Kidney (tissue), 14 donors: Measurements from ENCODE around the gene VPS4B. TPM values are rescaled to one million over a fixed set of nuclear protein-coding genes. Genes with fewer than 3 reads are reported as not detected.

ENCODE experiments used
- DNase-seq, 5 donors: peaks; one replicate each; pipeline ENCODE4 v3.0.0-alpha.2; 2013 to 2020
- FAIRE-seq: peaks from 2 replicates; lab custom pipeline; 2012; peaks lifted over from hg19 to GRCh38; lab: Jason Lieb, UNC
- H3K27ac ChIP-seq, 2 donors: one replicate each; pipeline ENCODE4 v1.7.0; 2013; ENCODE audit warnings: low read depth in 2 of 2, low read length in 2 of 2, inconsistent platforms in 1 of 2
- H3K27me3 ChIP-seq: one replicate; pipeline ENCODE4 v1.7.1; 2013; ENCODE audit warnings: low read length, inconsistent platforms; ENCODE audit not compliant: control insufficient read depth, insufficient read depth
- H3K36me3 ChIP-seq, 3 donors: one replicate each; pipeline versions ENCODE4 v1.7.0 to v1.7.1; 2013; ENCODE audit warnings: low read length in 3 of 3, control low read depth in 1 of 3, inconsistent platforms in 1 of 3; ENCODE audit not compliant: insufficient read depth in 3 of 3, control insufficient read depth in 2 of 3
- H3K4me1 ChIP-seq, 3 donors: one replicate each; pipeline versions ENCODE4 v1.7.0 to v1.7.1; 2013; ENCODE audit warnings: low read length in 3 of 3, inconsistent platforms in 1 of 3, low read depth in 1 of 3; ENCODE audit not compliant: control insufficient read depth in 2 of 3, insufficient read depth in 2 of 3
- H3K4me3 ChIP-seq, 3 donors: one replicate each; pipeline versions ENCODE4 v1.7.0 to v1.8.1; 2013; ENCODE audit warnings: low read length in 3 of 3, control low read depth in 1 of 3, inconsistent platforms in 1 of 3
- H3K9ac ChIP-seq, 3 donors: one replicate each; pipeline versions ENCODE4 v1.7.0 to v1.7.1; 2013; ENCODE audit warnings: low read length in 3 of 3, control low read depth in 1 of 3, inconsistent platforms in 1 of 3
- H3K9me3 ChIP-seq, 3 donors: one replicate each; pipeline versions ENCODE4 v1.7.0 to v1.7.1; 2013; ENCODE audit warnings: low read length in 3 of 3, control low read depth in 1 of 3, inconsistent platforms in 1 of 3; ENCODE audit not compliant: control insufficient read depth in 2 of 3, insufficient read depth in 1 of 3
- intact Hi-C: fragments of 100-400 bp; cut with DNase I; formaldehyde crosslinking; loops from one replicate; pipeline ENCODE4 v1.11.1; 2022
- polyA plus RNA-seq: library from polyadenylated mRNA; stranded (reverse); fragments of 350-450 nt; fragmentation: Illumina TruSeq; extraction: RNeasy Lipid Tissue Mini Kit (QIAGEN cat#74804); gene quantifications from one replicate; pipeline ENCODE4 v1.2.3, GENCODE V29; 2014; ENCODE audit warnings: low read depth, low replicate concordance; ENCODE audit not compliant: insufficient read depth
- total RNA-seq: library from RNA; stranded (reverse); fragmentation: NEBNext Ultra II Directional; extraction: Animal tissue kit (Norgen Biotek cat#: 25700); gene quantifications from one replicate; pipeline ENCODE4 v1.2.1, GENCODE V29; 2021
- TF ChIP-seq, protein P1 (sequence below): IDR thresholded peaks from 3 replicates; pipeline ENCODE4 v1.5.1; 2012; ENCODE audit warnings: mild to moderate bottlenecking, moderate library complexity, borderline replicate concordance; ENCODE audit not compliant: insufficient read depth; ENCODE audit errors: extremely low read depth
- donor health status: control.
- donor health status: control.
- donor health status: control.
- donor health status: control.
- donor health status: control.
- donor health status: DM: yes; HTN: yes; CAD: no.
- donor health status: Normal renal cell carcinoma (clear cell type).

Gene VPS4B
- total and polyA plus RNA-seq, 2 donors from 2014 or later, result 15.7 to 63.7 TPM

DNA sequence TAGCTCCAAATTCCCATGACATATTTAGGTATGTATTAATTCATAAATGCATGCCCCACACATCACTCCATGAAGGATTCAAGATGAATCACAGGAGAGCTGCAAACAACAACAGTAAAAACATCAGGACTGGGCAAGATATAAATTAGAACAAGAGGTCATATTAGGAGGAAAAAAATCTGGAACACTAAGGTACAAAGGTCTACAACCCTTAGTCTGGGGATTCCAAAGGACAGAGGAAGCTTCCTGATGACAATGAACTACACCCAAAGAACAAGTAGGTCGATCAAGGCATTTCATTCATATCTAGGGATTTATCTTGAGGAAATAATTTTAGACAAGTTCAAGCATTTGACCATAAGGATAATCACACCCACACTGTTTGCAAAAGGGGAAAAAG, 14.5 kb downstream of the VPS4B start:
- H3K36me3 ChIP-seq, result peaks cover 4 to 50% (median 32%) of the 10 kb centered on the region in 3 donors
- H3K4me3 ChIP-seq, result no peak overlapping the region
- H3K4me1 ChIP-seq, result no peaks in the 10 kb centered on the region
- no peak overlapping the region for H3K27ac ChIP-seq
- DNase-seq (no peak), FAIRE-seq (no peak)
- H3K9ac ChIP-seq, result no peak overlapping the region
- H3K9me3 ChIP-seq, result no peaks in the 10 kb centered on the region
- TF ChIP-seq, protein P1, sequence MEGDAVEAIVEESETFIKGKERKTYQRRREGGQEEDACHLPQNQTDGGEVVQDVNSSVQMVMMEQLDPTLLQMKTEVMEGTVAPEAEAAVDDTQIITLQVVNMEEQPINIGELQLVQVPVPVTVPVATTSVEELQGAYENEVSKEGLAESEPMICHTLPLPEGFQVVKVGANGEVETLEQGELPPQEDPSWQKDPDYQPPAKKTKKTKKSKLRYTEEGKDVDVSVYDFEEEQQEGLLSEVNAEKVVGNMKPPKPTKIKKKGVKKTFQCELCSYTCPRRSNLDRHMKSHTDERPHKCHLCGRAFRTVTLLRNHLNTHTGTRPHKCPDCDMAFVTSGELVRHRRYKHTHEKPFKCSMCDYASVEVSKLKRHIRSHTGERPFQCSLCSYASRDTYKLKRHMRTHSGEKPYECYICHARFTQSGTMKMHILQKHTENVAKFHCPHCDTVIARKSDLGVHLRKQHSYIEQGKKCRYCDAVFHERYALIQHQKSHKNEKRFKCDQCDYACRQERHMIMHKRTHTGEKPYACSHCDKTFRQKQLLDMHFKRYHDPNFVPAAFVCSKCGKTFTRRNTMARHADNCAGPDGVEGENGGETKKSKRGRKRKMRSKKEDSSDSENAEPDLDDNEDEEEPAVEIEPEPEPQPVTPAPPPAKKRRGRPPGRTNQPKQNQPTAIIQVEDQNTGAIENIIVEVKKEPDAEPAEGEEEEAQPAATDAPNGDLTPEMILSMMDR, result no peak
- intact Hi-C loops, result no loop called here
- H3K27me3 ChIP-seq, result no peaks in the 10 kb centered on the region

DNA sequence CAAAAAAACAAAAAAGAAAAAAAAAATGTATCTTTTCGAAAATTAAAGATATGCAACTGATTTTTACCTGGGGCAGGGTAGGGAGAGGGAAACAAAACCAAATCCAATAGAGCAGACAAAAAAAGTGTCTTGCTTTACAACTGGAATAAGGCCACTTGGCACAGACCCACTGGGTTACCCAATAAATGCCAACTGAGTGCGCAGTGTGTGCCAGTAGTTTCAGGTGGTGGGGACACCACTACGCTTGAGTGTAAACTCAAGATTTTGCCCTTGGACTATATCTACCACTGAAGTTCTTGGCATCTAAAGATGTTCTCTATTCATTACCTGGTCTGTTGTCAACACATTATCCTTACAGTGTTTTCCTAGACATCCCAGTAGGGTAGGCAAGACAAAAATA, 16.3 kb downstream of the VPS4B start:
- intact Hi-C loops, result no loop called here
- Histone ChIP-seq H3K27ac (no peak overlapping the region), H3K36me3 (peaks cover 8 to 51% (median 34%) of the 10 kb centered on the region in 3 donors), H3K9ac (no peak overlapping the region), H3K27me3 (no peaks in the 10 kb centered on the region), H3K4me1 (no peaks in the 10 kb centered on the region), H3K9me3 (no peaks in the 10 kb centered on the region), H3K4me3 (no peak overlapping the region)
- DNase-seq (no peak), FAIRE-seq (no peak)
- TF ChIP-seq, protein P1, result no peak

DNA sequence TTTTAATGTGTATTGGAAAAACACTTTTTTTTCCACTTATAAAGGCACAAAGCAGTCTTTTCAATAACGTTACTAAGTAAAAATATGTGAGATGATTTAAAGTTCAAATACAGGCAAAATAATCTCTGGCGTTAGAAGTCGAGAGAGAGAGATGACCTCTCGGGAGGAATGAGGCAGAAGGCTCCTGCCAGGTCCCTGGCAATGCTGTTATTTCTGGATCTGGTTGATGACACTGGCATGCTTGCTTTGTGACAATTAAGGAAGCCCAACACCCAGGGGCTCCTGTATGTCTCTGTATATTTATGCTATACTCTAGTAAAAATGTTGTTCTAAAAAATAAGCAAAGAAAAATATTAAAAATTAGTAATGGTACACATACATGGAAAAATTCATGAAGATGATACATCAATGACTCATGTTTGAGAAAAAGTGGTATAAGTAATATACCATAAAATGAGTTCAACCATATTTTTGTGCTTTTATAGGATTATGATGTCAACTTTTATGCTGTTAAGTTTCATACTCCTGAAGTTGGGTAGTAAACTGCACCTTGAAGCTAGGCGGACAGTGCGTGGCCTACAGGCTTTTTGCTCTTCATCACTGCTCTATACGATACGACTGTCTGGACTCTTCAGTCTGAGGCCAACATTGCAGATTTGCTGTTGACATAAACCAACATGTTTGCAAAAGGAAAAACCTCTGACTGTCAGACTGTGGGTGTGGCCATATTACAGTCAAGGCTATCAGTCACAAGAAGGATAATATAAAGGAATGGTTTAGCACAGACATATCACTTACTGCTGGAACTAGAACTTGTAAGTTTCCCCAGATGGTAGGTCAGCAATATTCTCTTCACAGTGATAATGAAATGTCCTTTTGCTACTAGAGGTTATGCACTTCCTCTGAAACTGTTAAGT, 19.8 kb downstream of the VPS4B start:
- intact Hi-C loops, result no loop called here
- Histone ChIP-seq H3K27ac (no peak overlapping the region), H3K4me3 (no peak overlapping the region), H3K4me1 (no peaks in the 10 kb centered on the region), H3K9me3 (no peaks in the 10 kb centered on the region), H3K36me3 (peaks cover 6 to 45% (median 21%) of the 10 kb centered on the region in 3 donors), H3K9ac (no peak overlapping the region), H3K27me3 (no peaks in the 10 kb centered on the region)
- DNase-seq, result no peak
- no peak for FAIRE-seq
- TF ChIP-seq, protein P1, result no peak
